NCI-H460 (cell line): ENCODE data around the gene CCDC91. TPM values are rescaled to one million over a fixed set of nuclear protein-coding genes. Genes with fewer than 3 reads are reported as not detected.
"Not testable (repeated sequence)": the region's sequence is repeated elsewhere in the genome, so short reads cannot be mapped to it uniquely, and the experiment has no call there.

Experiments used
- DNase-seq: peaks from one replicate; pipeline ENCODE4 v3.0.0-alpha.2; 2016; ENCODE audit warnings: low read depth; ENCODE audit errors: extremely low read depth
- total RNA-seq: library from RNA; depleted of rRNA; stranded (reverse); fragments of >200 nt; shearing (Covaris generic); gene quantifications from 2 replicates; pipeline ENCODE4 v1.2.3, GENCODE V29; 2014

CCDC91 gene
- total RNA-seq, 1 experiment from 2014 or later, result 20.2 TPM

DNA sequence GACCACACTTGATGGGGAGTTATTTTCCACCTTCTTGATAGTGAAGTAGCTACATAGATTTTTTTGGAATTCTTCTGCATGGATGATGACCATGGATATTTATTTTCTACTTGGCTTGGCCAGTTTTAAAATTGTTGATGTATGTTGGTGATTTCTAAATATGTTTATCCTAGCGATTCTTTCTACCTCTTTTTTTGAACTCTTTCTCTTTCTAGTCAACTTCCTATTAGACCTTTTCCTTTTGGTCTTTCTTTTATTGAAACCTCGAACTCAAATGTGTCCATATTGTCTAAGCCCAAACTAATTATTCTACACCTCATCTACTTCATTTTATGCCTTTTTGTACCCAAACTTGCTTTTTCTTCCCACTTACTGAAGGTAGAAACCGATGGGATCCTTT is 37.0 kb downstream of the CCDC91 start:
- DNase-seq, result no peak

DNA sequence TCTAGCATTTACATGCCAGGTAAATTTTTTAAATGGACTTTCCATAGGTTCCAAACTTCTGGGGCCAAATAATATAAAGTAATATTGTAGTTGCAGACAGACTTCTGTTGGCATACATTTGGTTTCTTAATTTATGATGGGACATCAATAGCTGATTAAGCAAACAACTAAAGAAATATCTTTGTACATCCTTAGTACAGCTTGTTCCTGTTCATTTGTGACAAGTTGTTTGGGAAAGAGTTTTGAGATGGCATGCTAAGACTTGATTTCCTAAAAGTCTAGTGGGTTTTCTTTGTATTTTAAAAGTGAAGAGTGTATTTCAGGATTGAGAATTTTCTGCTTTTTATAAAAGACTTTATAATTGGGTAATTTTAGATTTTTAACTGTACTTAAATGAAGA is 41.0 kb downstream of the CCDC91 start:
- DNase-seq, result no peak

DNA sequence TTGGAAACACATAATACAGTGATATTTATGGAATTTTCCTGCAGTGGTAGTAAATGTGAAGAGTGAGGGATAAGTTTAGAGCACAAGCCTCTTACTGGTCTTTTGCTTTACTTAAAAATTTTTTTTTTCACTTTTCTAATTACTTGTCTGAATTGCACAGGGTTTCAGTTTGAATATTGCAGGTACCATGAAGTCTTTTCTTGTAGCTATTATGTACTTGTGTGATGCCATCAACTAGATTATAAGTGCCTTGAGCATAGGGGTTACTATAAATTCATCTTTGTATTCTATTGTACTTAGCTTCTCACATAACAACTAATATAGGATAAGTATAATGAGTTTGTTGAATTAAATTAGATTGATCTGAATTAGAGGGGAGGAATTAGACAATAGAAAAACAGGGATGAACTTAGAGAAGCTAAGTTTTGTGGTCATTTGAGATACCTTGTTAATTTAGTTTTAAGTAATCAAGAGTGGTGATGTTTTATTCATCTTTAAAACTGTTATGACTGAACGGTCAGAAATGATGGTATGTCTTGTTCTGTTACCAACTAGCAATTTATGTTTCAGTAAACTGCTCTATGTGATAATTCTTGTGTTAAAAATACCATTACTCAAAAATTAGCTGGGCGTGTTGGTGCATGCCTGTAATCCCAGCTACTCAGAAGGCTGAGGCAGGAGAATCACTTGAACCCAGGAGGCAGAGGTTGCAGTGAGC is 42.1 kb downstream of the CCDC91 start:
- DNase-seq, result no peak

DNA sequence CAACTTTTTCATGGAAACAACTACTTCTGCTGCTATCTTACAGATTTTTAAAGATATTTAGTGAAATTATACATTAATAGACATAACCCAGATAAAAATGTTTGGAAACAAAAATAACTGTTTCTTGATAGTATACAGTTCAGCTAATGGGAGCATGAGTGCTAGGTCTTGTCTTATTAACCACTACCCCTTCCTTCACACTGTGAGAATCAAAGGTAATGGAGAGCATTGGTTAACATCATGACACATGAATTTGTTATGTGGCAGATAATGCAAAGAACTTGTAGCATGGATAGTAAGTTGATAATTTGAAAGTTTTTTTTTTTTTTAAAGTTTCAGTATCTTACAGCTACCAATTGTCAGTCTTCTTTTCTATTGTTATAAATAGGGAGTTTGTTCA is 44.2 kb downstream of the CCDC91 start:
- no peak for DNase-seq

DNA sequence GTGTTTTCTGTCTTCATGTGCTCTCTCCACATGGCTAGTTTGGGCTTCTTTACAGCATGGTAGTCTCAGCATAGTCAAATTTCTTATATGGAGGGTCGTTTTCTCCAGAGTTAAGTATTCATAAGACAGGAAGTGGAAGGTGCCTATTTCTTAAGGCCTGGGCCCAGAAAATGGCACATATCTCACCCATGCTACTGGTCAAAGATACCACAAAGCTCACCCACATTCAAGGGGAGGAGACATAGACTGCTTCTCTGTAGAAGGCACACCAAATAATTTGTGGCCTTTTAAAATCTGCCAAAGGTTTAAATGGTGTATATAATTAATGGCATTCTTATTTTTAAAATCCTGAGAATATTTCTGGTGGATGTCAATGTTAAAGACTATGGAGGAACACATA is 44.8 kb downstream of the CCDC91 start:
- no peak for DNase-seq

DNA sequence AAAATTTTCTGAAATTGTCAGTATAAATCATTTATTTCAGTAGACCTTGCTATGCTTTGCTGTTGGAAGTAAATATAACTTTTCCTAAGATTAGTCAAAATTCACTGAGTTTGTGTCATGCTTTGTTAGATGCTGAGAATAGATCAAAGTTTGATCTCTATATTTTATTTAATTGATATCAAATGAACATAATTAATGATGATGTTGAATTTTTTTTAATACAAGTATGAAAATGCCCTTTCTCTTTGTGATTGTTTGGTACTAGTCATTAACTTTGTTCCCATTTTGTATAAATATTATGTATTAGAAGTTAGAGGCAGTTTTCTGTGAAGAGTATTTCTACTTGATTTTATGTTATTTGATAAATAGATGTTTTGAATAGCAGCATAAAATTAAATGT is 45.7 kb downstream of the CCDC91 start:
- no peak for DNase-seq

DNA sequence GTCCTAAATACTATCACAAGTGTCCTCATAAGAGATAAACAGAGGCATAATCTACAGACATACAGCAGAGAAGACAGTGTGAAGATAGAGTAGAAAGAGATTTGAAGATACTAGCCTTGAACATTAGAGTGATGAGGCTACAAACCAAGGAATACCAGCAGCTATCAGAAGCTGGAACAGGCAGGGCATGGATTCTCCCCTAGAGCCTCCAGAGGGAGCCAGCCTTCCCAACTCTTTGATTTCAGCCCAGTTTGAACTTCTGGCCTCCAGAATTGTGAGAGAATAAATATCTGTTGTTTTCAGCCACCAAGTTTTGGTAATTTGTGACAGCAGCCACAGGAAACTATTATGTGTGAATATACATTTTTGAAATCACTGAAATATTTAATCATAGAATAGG is 47.2 kb downstream of the CCDC91 start:
- peak; percentile 2 for DNase-seq

DNA sequence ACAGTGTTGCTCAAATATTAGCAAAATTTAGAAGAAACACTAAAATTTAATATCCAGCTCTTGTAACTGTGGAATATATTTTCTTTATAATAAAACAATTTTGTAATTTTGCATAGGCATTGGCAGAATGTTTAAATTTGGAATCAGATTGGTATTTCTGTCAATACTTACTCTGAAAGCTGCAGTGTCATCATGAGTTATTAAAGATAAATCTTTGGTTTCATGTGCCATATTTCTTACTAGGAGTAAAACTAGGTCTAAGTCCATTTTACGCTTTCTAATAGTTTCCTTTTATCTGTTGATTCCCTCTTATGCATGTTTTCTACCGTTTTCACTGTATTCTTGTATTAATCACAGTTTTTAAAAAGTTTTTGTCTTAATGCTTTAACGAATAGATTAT is 49.7 kb downstream of the CCDC91 start:
- DNase-seq, result no peak

DNA sequence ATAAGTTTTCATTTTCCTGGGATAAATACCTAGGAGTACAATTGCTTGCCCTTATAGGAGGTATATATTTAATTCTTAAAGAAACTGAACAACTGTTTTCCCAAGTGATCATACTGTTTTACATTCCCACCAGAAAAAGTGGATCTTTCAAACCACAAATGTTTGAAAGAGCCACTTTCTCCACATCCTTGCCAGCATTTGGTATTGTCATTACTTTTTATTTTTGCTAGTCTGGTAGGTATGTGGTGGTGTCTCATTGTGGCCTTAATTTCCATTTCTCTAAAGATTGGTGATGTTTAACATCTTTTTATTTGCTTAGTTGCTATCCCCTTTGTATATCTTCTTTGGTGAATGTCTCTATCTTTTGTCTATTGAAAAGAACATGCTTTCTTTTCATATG is 50.6 kb downstream of the CCDC91 start:
- no peak for DNase-seq

DNA sequence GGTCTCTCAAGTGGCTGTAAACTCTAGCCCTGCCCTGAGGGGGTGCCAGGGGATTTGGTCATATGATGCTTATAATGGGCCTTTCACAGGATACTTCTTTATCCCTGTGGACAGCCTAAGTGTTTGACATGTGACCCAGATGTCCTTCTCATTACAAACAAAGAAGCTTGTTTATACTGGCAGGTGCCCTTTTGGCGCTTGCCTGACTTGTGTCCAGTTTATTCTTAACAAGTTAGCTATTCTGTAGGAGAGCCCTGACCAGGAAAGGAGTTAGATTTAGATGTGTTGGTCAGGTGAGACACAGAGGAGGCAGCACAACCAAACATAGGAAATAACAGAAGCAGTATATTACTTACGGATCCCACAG is 51.9 kb downstream of the CCDC91 start:
- no peak for DNase-seq

DNA sequence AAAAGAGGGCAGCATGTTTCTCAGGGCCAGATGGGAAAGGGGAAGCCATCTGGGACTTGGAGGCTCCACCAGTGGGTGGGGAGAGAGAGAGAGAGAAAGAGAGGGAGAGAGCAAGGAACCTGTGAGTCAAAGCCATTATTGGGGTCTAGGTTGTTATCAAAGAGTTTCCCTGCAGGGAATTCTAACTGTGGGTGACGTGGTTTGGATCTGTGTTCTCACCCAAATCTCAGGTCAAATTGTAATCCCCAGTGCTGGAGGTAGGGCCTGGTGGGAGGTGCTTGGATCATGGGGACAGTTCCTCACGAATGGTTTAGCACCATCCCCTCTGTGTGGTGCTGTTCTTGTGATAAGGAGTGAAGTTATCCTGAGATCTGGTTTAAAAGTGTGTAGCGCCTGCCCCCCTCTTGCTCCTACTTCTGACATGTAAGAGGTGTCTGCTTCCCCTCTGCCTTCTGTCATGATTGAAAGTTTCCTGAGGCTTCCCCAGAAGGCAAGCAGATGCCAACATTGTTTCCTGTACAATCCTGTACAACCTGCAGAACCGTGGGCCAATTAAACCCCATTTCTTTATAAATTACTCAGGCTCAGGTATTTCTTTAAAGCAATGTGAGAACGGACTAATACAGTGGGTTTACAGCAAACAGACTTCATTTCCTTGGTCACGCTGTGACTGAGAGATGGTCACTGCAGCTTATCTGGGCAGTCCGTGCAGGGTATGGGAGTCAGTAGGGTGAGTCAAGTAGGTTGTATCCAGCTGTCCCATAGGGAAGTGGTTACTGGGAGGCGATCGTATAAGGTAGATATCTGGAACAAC is 52.4 kb downstream of the CCDC91 start:
- no peak for DNase-seq

DNA sequence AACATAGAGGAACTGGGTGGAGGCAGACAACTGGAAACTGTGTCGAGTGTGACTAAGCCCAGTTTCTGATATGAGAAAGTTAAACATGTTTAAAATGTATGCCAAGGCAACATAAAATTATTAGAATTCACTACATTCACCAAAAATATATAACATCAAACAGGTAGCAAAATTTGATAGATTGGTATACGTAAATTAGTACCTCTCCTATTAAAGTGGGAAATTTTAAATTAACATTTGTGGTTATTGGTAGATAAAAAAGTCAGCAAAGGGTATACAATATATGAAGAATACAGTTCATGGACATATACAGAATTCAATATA is 53.0 kb downstream of the CCDC91 start:
- no peak for DNase-seq

DNA sequence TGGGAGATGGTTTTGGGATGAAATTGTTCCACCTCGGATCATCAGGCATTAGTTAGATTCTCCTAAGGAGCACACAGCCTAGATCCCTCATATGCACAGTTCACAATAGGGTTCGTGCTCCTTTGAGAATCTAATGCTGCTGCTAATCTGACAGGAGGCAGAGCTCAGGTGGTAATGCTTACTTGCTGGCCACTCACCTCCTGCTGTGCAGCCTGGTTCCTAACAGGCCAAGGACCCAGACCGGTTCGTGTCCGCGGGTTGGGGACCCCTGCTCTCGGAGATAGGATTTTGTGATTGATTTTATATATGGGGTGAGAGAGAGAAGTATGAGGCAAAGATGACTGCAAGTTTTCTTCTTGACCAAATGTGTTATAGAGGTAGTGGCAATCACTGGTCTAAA is 57.5 kb downstream of the CCDC91 start:
- no peak for DNase-seq

DNA sequence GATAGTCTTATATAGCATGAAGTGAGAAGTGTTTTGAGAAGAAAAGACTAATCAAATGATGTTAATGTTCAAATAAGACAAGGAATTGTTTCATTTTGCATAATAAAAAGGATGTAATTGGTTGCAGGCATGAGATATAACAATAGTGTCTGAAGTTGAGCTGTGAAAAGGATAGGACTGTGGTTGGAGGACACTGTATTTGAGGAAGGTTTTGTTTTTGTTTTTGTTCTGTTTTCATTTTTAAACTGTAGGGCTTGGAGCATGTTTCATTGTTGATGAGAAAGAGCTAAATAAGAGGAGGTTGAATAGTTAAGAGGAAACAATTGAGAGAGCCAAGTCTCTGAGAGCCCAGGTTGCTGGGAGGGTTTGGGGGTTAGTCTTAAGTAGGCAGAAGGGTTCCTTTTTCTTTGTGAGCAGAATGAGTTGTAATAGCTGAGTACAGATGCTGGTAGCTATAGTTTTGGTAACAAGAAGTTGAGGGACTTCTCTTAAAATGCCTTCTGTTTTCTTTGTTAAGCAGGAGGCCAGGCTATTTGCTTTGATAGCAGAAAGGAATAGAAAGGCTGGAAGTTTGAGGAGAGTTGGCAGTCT is 58.4 kb downstream of the CCDC91 start:
- no peak for DNase-seq

DNA sequence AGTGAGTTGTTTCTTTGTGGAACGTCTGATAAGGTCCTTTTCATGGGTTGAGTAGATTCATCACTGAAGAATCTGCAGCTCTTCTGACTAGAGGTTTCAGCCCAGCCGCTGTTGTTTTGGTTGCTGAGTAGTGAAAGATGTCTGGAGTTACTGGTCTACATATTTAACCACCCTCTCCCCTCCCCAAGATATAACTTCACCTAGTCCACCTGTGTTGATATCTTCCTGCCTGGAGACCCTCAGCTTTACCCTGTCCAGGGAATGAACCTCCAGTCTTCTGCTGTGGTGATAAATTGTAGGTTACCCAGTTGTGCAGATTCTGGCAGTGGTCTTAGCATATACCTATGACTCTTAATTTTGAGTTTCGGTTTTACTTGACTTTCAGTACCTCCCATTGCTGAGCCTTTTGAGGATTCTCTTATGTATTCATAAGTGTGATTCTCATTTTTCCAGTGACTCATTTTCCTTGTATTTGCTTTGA is 62.9 kb downstream of the CCDC91 start:
- no peak for DNase-seq

DNA sequence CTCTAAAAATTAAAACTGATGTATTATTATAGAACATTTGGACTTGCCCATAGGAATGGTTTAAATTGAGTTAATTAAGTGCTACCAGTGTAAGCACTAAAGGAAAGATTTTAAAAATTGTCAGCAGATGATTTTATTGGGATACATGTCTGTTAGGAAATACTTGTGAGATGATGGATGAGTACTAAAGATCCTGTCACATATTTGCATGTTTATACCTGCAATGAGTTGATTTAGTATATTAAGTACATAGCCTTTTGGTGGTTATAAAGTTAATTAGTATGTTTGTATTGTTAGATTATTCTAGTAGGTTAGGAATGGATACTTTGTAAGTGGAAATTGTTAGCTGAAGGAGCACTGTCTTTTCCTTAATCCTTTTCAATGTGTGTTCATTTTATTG is 67.2 kb downstream of the CCDC91 start:
- no peak for DNase-seq

DNA sequence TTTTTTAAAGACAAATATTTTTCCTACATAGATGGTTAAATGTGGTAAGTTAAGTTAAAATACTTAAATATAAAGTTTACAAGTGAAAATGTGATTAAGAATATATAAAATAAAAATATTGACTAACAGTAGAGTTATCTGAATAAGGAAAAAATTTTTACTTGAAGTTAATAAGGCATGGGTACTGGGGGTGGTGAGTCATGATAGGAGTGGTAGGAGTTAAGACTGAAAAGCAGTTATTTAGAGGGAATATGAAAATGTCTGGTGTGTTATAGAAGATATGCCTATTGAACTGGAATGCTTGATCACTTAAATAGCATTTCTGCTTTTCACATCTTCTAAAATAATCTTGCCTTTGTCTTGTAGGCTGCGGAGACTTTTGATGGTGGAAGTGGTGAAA is 68.7 kb downstream of the CCDC91 start:
- DNase-seq, result no peak

DNA sequence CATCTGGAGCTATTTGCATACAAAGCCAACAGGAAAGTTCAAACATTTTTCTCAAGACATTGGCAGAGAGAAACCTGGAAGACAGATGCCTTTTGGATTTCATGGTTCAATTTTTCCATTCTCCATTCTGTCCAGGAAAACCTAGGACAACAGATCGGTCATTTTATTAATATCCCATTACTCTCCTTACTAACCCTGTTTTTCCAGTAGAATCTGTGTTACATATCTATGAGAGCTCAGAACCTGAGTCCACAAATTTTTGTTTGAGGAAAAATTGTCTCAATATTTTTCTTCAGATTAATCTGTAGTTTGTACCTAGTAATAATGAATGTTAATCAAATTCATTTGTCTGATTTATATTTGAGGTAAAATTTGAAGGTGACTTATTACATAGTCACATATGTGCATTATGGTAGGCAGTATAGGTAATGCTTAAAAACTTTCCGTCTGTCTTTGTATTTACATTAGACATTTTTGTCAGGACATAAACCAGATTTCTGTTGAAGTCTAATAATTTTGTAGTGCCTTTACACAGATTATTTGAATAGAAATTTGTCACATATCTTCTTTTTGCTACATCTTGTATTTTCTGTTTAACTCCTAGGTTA is 75.3 kb downstream of the CCDC91 start:
- no peak for DNase-seq

DNA sequence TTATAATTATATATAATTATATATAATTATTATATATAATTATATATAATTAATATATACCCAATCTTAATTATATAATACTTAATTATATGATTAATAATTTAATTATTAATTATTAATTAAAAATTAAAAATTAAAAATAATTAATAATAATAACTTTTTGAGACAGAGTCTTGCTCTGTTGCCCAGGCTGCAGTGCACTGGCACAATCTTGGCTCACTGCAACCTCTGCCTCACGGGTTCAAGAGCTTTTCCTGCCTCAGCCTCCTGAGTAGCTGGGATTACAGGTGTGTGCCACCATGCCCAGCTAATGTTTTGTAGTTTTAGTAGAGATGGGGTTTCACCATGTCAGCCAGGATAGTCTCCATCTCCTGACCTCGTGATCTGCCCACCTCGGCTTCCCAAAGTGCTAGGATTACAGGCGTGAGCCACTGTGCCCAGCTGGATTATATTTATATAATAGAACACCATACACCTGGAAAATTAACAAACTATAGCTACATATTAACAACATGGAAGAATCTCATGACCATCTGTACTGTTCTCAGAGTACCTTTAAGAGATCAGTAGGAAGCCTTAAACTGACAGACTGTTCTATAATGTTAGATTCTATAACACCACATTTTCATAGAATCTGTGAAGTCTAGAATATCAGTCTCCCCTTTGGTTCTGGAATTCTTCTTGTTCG is 77.8 kb downstream of the CCDC91 start:
- not testable (repeated sequence) for DNase-seq

DNA sequence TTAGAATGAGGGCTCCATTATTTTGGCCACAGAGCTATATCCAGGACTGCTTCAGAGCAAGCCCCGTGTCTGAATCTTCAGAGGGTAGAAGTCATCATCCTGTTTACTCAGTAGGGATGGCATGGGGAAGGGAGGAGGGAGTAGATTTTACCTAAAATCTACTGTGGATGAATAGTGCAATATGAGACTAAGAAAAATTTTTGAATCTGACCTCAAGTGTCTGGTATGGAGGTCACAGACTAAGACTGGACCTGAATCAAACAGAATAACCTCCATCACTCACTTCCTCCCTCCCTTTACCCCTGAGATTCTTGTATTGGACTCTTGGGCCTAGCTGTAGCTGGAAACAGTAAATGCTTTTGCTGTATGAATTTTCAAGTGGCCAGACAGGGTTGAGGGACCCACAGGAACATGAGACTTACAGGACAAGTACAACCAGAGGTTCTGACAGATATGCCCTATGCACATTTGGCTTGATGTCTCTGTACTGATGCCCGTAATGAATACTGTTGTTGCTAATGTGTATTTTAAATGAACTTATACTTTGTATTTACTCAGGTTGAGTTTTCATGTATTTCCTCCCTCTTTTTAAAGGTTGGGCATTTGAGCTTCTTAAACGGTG is 78.5 kb downstream of the CCDC91 start:
- DNase-seq, result no peak

DNA sequence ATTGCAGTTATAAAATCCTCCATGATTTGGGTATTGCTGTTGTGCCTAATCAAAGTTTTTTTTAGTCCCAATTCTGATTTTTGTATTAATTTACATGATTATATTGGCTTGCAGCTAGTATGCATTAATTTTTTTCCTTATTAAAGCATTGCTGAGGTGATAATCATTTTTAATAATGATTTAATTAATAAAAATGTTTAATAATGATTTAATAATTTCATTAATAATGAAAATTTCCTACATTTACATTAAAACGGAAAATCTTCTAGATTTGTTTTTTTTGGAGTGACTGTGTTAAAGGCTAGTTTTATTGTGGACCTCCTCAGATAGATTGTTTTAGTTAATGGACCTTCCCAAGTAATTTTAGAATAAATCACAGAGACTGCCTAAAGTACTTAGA is 79.6 kb downstream of the CCDC91 start:
- DNase-seq, result no peak
